IMR-90 (cell line): Measurements from ENCODE around the gene TCERG1L. TPM values are rescaled to one million over a fixed set of nuclear protein-coding genes. Genes with fewer than 3 reads are reported as not detected.

Experiments used
- ATAC-seq: fragments of 200-7000 bp; cut with Tn5 transposase; 2 replicates; pipeline ENCODE4 v1.9.1; 2020; ENCODE audit warnings: low read depth, mild to moderate bottlenecking, moderate library complexity
- BruUV-seq: library from RNA; stranded (reverse); fragments of 400-500 nt; replicated peaks from 2 replicates; lab custom pipeline; 2021; lab: Mats Ljungman, UMichigan
- CTCF ChIA-PET: fragments of 300-600 bp; formaldehyde crosslinking; extraction: SDS; loops from one replicate; lab custom pipeline; 2021; ENCODE audit warnings: antibody characterized with exemption; lab: Yijun Ruan, JAX
- POLR2A ChIA-PET: fragments of 300-600 bp; sonication (Branson Sonifier 250); formaldehyde crosslinking; loops from one replicate; lab custom pipeline; 2022; ENCODE audit warnings: antibody characterized with exemption; ENCODE audit not compliant: unreplicated experiment; lab: Charles Lee
- DNase-seq: peaks from one replicate; pipeline ENCODE4 v3.0.0; 2013
- H2AFZ ChIP-seq: replicated peaks from 2 replicates; pipeline ENCODE3; 2013; ENCODE audit warnings: low read length, mild to moderate bottlenecking; ENCODE audit not compliant: poor library complexity
- H2AK5ac ChIP-seq: 2 replicates; pipeline ENCODE4 v1.6.1; 2013; ENCODE audit warnings: low read depth, low read length, inconsistent platforms
- H2AK9ac ChIP-seq: replicated peaks from 2 replicates; pipeline ENCODE3; 2013; ENCODE audit warnings: mild to moderate bottlenecking, low read depth, low read length, moderate library complexity; ENCODE audit not compliant: poor library complexity
- H2BK120ac ChIP-seq: 2 replicates; pipeline ENCODE4 v1.6.1; 2013; ENCODE audit warnings: low read depth, low read length, inconsistent platforms
- H2BK15ac ChIP-seq: 3 replicates; pipeline ENCODE4 v1.6.1; 2013; ENCODE audit warnings: low read depth, low read length, inconsistent platforms
- H2BK20ac ChIP-seq: 2 replicates; pipeline ENCODE4 v1.6.1; 2013; ENCODE audit warnings: low read depth, mild to moderate bottlenecking, inconsistent platforms, low read length, moderate library complexity
- H2BK5ac ChIP-seq: 2 replicates; pipeline ENCODE4 v1.6.1; 2013; ENCODE audit warnings: mild to moderate bottlenecking, low read depth, low read length, inconsistent platforms; ENCODE audit not compliant: poor library complexity, severe bottlenecking
- H3K14ac ChIP-seq: replicated peaks from 2 replicates; pipeline ENCODE4 v1.6.1; 2013; ENCODE audit warnings: low read depth, low read length, inconsistent platforms
- H3K18ac ChIP-seq: 2 replicates; pipeline ENCODE4 v1.6.1; 2013; ENCODE audit warnings: low read depth, low read length, control low read depth
- H3K23ac ChIP-seq: 2 replicates; pipeline ENCODE4 v1.6.1; 2013; ENCODE audit warnings: low read depth, low read length, inconsistent platforms
- H3K27ac ChIP-seq: 2 replicates; pipeline ENCODE4 v1.5.1; 2013; ENCODE audit warnings: mild to moderate bottlenecking, control low read depth, low read length; ENCODE audit not compliant: insufficient read depth
- H3K27me3 ChIP-seq: 2 replicates; pipeline ENCODE4 v1.6.1; 2013; ENCODE audit warnings: low read length; ENCODE audit not compliant: control insufficient read depth, insufficient read depth
- H3K36me3 ChIP-seq: 2 replicates; pipeline ENCODE4 v1.6.1; 2013; ENCODE audit warnings: low read length, mixed read lengths; ENCODE audit not compliant: control insufficient read depth, insufficient read depth
- H3K4ac ChIP-seq: 2 replicates; pipeline ENCODE4 v1.6.1; 2013; ENCODE audit warnings: low read depth, low read length, inconsistent platforms
- H3K4me1 ChIP-seq: 2 replicates; pipeline ENCODE4 v1.6.1; 2013; ENCODE audit warnings: low read length, mixed read lengths; ENCODE audit not compliant: control insufficient read depth, insufficient read depth
- H3K4me2 ChIP-seq: 2 replicates; pipeline ENCODE4 v1.6.1; 2013; ENCODE audit warnings: low read depth, mild to moderate bottlenecking, control low read depth, low read length, moderate library complexity
- H3K4me3 ChIP-seq: 2 replicates; pipeline ENCODE4 v1.5.1; 2013; ENCODE audit warnings: low read depth, mild to moderate bottlenecking, control low read depth, low read length, moderate library complexity; ENCODE audit not compliant: insufficient read depth
- H3K56ac ChIP-seq: 2 replicates; pipeline ENCODE4 v1.6.1; 2013; ENCODE audit warnings: low read length, inconsistent platforms; ENCODE audit not compliant: insufficient read depth; ENCODE audit errors: extremely low read depth
- H3K79me1 ChIP-seq, 2 experiments: 2 replicates each; pipeline ENCODE4 v1.6.1; 2013; ENCODE audit warnings: low read length in 2 of 2, inconsistent platforms in 1 of 2, low read depth in 1 of 2
- H3K9ac ChIP-seq: 2 replicates; pipeline ENCODE4 v1.6.1; 2013; ENCODE audit warnings: low read depth, low read length, control low read depth
- H3K9me1 ChIP-seq: 2 replicates; pipeline ENCODE4 v1.6.1; 2013; ENCODE audit warnings: low read length, inconsistent platforms; ENCODE audit not compliant: insufficient read depth
- H3K9me3 ChIP-seq: 2 replicates; pipeline ENCODE4 v1.6.1; 2013; ENCODE audit warnings: low read length; ENCODE audit not compliant: control insufficient read depth, insufficient read depth
- H4K20me1 ChIP-seq: 2 replicates; pipeline ENCODE4 v1.6.1; 2013; ENCODE audit warnings: low read length, inconsistent platforms; ENCODE audit not compliant: insufficient read depth
- H4K5ac ChIP-seq: 2 replicates; pipeline ENCODE4 v1.6.1; 2013; ENCODE audit warnings: mild to moderate bottlenecking, low read depth, low read length, control low read depth
- H4K8ac ChIP-seq, 2 experiments: 2 replicates each; pipeline ENCODE4 v1.6.1; 2013; ENCODE audit warnings: low read depth in 2 of 2, low read length in 2 of 2, control low read depth in 1 of 2, inconsistent platforms in 1 of 2
- H4K91ac ChIP-seq: 2 replicates; pipeline ENCODE4 v1.6.1; 2013; ENCODE audit warnings: low read depth, low read length, inconsistent platforms; ENCODE audit not compliant: insufficient read depth
- BHLHE40 ChIP-seq: fragments of 150-350 bp; IDR thresholded peaks from 2 replicates; pipeline ENCODE4 v1.6.1; 2016; ENCODE audit warnings: mild to moderate bottlenecking, low read depth, low read length
- CHD1 ChIP-seq: IDR thresholded peaks from 2 replicates; pipeline ENCODE4 v1.6.1; 2012; ENCODE audit warnings: low read depth, low read length, improper control_type of control experiment
- CTCF ChIP-seq: conservative IDR thresholded peaks from 2 replicates; pipeline ENCODE4 v1.5.1; 2012; ENCODE audit warnings: mild to moderate bottlenecking, low read depth, low read length, improper control_type of control experiment
- ELK1 ChIP-seq: fragments of 150-350 bp; IDR thresholded peaks from 2 replicates; pipeline ENCODE4 v1.6.1; 2016; ENCODE audit warnings: low read depth, mild to moderate bottlenecking, low read length, moderate library complexity, borderline replicate concordance
- MAZ ChIP-seq: IDR thresholded peaks from 2 replicates; pipeline ENCODE4 v1.6.1; 2012; ENCODE audit warnings: low read depth, mild to moderate bottlenecking, low read length, improper control_type of control experiment, moderate library complexity, borderline replicate concordance
- MXI1 ChIP-seq: IDR thresholded peaks from 2 replicates; pipeline ENCODE4 v1.6.1; 2012; ENCODE audit warnings: low read depth, mild to moderate bottlenecking, low read length, moderate library complexity, borderline replicate concordance
- POLR2A ChIP-seq: IDR thresholded peaks from 2 replicates; pipeline ENCODE4 v1.6.1; 2012; ENCODE audit warnings: mild to moderate bottlenecking, low read depth, low read length
- RAD21 ChIP-seq: IDR thresholded peaks from 2 replicates; pipeline ENCODE4 v1.6.1; 2012; ENCODE audit warnings: low read length, improper control_type of control experiment
- SMC3 ChIP-seq: fragments of 150-350 bp; IDR thresholded peaks from 2 replicates; pipeline ENCODE4 v1.6.1; 2016; ENCODE audit warnings: low read depth, mild to moderate bottlenecking, antibody characterized with exemption, low read length, moderate library complexity
- dilution Hi-C: fragments of 300-500 bp; cut with HindIII; formaldehyde crosslinking; loops from one replicate; pipeline ENCODE4 v1.14.3; 2018; ENCODE audit warnings: low sequenced_read_pairs; ENCODE audit not compliant: unreplicated experiment
- in situ Hi-C: fragments of 300-500 bp; cut with MboI; formaldehyde crosslinking; loops from 3 replicates; pipeline ENCODE4 v1.14.3; 2019; ENCODE audit warnings: low sequenced_read_pairs, inconsistent platforms, mixed read lengths
- intact Hi-C: fragments of 100-400 bp; cut with micrococcal nuclease; formaldehyde crosslinking; loops from 2 replicates; pipeline ENCODE4 v1.10.0; 2022
- polyA plus RNA-seq, 3 experiments: library from polyadenylated mRNA; depleted of rRNA; stranded (reverse); fragments of >200 nt; gene quantifications; 2 replicates each; pipeline ENCODE4 v1.2.3, GENCODE V29; 2012; ENCODE audit warnings: low replicate concordance in 1 of 3
- total RNA-seq: library from RNA; depleted of rRNA; stranded (reverse); fragments of >200 nt; gene quantifications from 2 replicates; pipeline ENCODE4 v1.2.3, GENCODE V29; 2012

The TCERG1L gene
- total and polyA plus RNA-seq, 2 of the 4 experiments (the other 2 are of a cell fraction), result not detected

- dilution Hi-C loops, result no loop called here
- no peak overlapping the region for H3K14ac ChIP-seq
- no peak overlapping the region for H2BK20ac ChIP-seq
- no peak overlapping the region for H2AK9ac ChIP-seq
- ChIA-PET CTCF (no interaction called here), POLR2A (no interaction called here)
- TF ChIP-seq CTCF, result no peak
- TF ChIP-seq RAD21, result no peak
- no peak for TF ChIP-seq SMC3
- TF ChIP-seq POLR2A, result no peak
- no peak for TF ChIP-seq ELK1
- no peak for TF ChIP-seq MAZ
- TF ChIP-seq MXI1, result no peak
- TF ChIP-seq CHD1, result no peak
- TF ChIP-seq BHLHE40, result no peak
- no peak overlapping the region for H2BK120ac ChIP-seq
- no peak overlapping the region for H2BK5ac ChIP-seq
- H3K4me2 ChIP-seq, result no peak overlapping the region
- no peak overlapping the region for H3K4me3 ChIP-seq
- DNase-seq (no peak), ATAC-seq (no peak)
- H3K4me1 ChIP-seq, result no peaks in the 10 kb centered on the region
- no peak overlapping the region for H3K9ac ChIP-seq
- no peaks in the 10 kb centered on the region for H3K36me3 ChIP-seq
- no peak overlapping the region for H3K18ac ChIP-seq
- no peak overlapping the region for H2AK5ac ChIP-seq
- no peaks in the 10 kb centered on the region for H3K79me1 ChIP-seq
- no peaks in the 10 kb centered on the region for H4K20me1 ChIP-seq
- H2BK15ac ChIP-seq, result no peak overlapping the region
- BruUV-seq, result no TSS peak
- no peak overlapping the region for H3K27ac ChIP-seq
- H3K9me3 ChIP-seq, result peaks cover 59% of the 10 kb centered on the region
- no peak overlapping the region for H4K5ac ChIP-seq
- no peak overlapping the region for H2AFZ ChIP-seq
- intact Hi-C loops, result no loop called here
- no peak overlapping the region for H3K4ac ChIP-seq
- H3K9me1 ChIP-seq, result no peaks in the 10 kb centered on the region
- H3K27me3 ChIP-seq, result no peaks in the 10 kb centered on the region
- no peak overlapping the region for H4K8ac ChIP-seq
- H3K23ac ChIP-seq, result no peak overlapping the region
- in situ Hi-C loops, result no loop called here
- H4K91ac ChIP-seq, result no peak overlapping the region
- H3K56ac ChIP-seq, result no peak overlapping the region
Observed at GRCh38 chr10:131124945-131125344, 186.6 kb downstream of the TCERG1L start.
